ENCODE measurements around the gene LRCH1.

DNA sequence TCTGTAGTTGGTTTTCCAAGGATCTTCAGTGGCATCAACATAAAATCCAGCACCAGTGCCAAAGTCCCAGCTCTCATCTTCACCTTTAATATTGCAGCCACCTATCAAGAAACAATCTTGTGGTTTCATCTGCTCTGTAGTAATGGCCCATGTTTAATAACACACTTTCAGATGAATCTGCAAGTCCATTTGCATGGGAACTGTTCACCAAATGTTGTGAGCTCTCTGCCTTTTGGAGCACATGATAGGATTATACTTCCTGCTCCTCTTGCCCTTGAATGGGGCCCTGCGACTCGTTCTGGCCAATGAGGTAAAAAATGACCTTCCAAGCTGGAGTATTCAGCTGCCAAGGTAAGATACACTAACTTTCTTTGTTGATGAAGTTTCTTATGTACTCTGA is 229.7 kb downstream of the LRCH1 start:
- no peak for TF ChIP-seq EP300 (IDR thresholded peaks at IDR 0.05)
- TF ChIP-seq, protein P1, sequence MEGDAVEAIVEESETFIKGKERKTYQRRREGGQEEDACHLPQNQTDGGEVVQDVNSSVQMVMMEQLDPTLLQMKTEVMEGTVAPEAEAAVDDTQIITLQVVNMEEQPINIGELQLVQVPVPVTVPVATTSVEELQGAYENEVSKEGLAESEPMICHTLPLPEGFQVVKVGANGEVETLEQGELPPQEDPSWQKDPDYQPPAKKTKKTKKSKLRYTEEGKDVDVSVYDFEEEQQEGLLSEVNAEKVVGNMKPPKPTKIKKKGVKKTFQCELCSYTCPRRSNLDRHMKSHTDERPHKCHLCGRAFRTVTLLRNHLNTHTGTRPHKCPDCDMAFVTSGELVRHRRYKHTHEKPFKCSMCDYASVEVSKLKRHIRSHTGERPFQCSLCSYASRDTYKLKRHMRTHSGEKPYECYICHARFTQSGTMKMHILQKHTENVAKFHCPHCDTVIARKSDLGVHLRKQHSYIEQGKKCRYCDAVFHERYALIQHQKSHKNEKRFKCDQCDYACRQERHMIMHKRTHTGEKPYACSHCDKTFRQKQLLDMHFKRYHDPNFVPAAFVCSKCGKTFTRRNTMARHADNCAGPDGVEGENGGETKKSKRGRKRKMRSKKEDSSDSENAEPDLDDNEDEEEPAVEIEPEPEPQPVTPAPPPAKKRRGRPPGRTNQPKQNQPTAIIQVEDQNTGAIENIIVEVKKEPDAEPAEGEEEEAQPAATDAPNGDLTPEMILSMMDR (IDR thresholded peaks at IDR 0.05), result no peak
